ENCODE measurements around the gene UGP2. TPM values are rescaled to one million over a fixed set of nuclear protein-coding genes. Genes with fewer than 3 reads are reported as not detected.

UGP2 gene
- total RNA-seq, 1 experiment from 2014 or later = 883 TPM

DNA sequence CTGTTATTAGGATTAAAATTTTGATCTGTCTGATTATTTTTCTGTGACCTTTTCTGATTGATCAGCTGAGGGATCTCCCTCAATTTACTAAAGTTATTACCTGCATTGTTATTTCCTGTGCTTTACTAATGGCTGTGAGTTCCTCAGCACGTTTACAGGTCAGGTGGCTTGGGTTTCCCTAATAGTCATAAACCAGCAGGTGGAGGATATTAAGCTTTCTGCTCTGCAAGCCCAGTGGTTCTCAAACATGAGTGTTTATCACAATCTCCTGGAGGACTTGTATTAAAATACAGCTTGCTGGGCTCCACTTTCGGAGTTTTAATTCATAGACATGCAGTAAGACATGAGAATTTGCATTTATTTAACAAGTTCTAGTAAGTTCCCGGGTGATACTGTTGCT, 22.4 kb upstream of the UGP2 start:
- Histone ChIP-seq H3K4me1 (ENCODE audit: insufficient read depth, low read length) (no peaks in the 10 kb centered on the region), H3K18ac (ENCODE audit: insufficient read length, low read depth, low read length) (no peak overlapping the region), H3T11ph (ENCODE audit: low read length) (no peak overlapping the region), H3K9me3 (ENCODE audit: control insufficient read depth, low read depth, low read length) (no peaks in the 10 kb centered on the region), H3K4ac (ENCODE audit: low read depth, low read length) (no peak overlapping the region), H2BK120ac (ENCODE audit: low read depth, low read length, poor library complexity, severe bottlenecking) (no peak overlapping the region), H3K9ac (ENCODE audit: extremely low read depth, insufficient read length, low read length) (no peak overlapping the region), H3K27ac (ENCODE audit: insufficient read length, low read depth, low read length) (no peak overlapping the region), H2BK15ac (ENCODE audit: low read depth, low read length) (no peak overlapping the region), H2BK20ac (ENCODE audit: low read depth, low read length, poor library complexity, severe bottlenecking) (no peak overlapping the region), H3K56ac (ENCODE audit: insufficient read length, low read depth, low read length) (no peak overlapping the region), H4K20me1 (ENCODE audit: control insufficient read depth, insufficient read depth, insufficient read length) (no peaks in the 10 kb centered on the region), H3K79me1 (ENCODE audit: insufficient read depth, low read depth, low read length, poor library complexity, severe bottlenecking) (no peaks in the 10 kb centered on the region), H3K4me2 (ENCODE audit: insufficient read depth, insufficient read length, low read length) (no peak overlapping the region), H2BK12ac (ENCODE audit: insufficient read length, low read depth, low read length) (no peak overlapping the region), H3K14ac (ENCODE audit: insufficient read depth, low read length) (no peak overlapping the region), H3K27me3 (ENCODE audit: insufficient read depth, low read length) (no peaks in the 10 kb centered on the region), H2BK5ac (ENCODE audit: insufficient read length, low read length) (no peak overlapping the region), H3K79me2 (ENCODE audit: insufficient read depth, low read length) (no peaks in the 10 kb centered on the region), H4K5ac (ENCODE audit: insufficient read length, low read depth, low read length) (no peak overlapping the region), H3K23ac (ENCODE audit: insufficient read length, low read depth, low read length) (no peak overlapping the region), H2AK5ac (ENCODE audit: insufficient read length, low read length) (no peak overlapping the region), H2AFZ (ENCODE audit: low read length) (no peak overlapping the region), H4K8ac (replicated peaks; ENCODE audit: insufficient read length, low read depth, low read length) (no peak overlapping the region), H3K23me2 (ENCODE audit: insufficient read length, low read depth, low read length, poor library complexity, severe bottlenecking) (no peaks in the 10 kb centered on the region), H4K91ac (ENCODE audit: insufficient read length, low read depth, low read length) (no peak overlapping the region)
- no peaks in the 10 kb centered on the region for H3K9me3 Mint-ChIP-seq
- H3K27ac Mint-ChIP-seq = no peak overlapping the region
- WGBS (ENCODE audit: extremely low coverage, insufficient read length, low lambda C conversion rate) = no CpG with 5 or more reads among the region's 3 CpGs
- no peaks in the 10 kb centered on the region for H3K27me3 Mint-ChIP-seq (ENCODE audit: low read depth)
- peaks cover 12 to 14% of the 10 kb centered on the region in 2 experiments for H3K4me1 Mint-ChIP-seq
- no peaks in the 10 kb centered on the region for H3K36me3 Mint-ChIP-seq (ENCODE audit: insufficient read depth in 1 of 3, low read depth in 3 of 3)
- no peak for DNase-seq
- TF ChIP-seq, protein P1, sequence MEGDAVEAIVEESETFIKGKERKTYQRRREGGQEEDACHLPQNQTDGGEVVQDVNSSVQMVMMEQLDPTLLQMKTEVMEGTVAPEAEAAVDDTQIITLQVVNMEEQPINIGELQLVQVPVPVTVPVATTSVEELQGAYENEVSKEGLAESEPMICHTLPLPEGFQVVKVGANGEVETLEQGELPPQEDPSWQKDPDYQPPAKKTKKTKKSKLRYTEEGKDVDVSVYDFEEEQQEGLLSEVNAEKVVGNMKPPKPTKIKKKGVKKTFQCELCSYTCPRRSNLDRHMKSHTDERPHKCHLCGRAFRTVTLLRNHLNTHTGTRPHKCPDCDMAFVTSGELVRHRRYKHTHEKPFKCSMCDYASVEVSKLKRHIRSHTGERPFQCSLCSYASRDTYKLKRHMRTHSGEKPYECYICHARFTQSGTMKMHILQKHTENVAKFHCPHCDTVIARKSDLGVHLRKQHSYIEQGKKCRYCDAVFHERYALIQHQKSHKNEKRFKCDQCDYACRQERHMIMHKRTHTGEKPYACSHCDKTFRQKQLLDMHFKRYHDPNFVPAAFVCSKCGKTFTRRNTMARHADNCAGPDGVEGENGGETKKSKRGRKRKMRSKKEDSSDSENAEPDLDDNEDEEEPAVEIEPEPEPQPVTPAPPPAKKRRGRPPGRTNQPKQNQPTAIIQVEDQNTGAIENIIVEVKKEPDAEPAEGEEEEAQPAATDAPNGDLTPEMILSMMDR (conservative IDR thresholded peaks at IDR 0.05) = no peak
- H3K4me3 Mint-ChIP-seq = no peak overlapping the region

Data from H9 (cell line).